ENCODE data around the gene ST3GAL5. TPM values are rescaled to one million over a fixed set of nuclear protein-coding genes. Genes with fewer than 3 reads are reported as not detected.
"Not testable (repeated sequence)": the region's sequence is repeated elsewhere in the genome, so short reads cannot be mapped to it uniquely, and the experiment has no call there.

Gene ST3GAL5
- total RNA-seq, 4 donors from 2014 or later, result 12.6 to 26.0 (median 21.8) TPM

DNA sequence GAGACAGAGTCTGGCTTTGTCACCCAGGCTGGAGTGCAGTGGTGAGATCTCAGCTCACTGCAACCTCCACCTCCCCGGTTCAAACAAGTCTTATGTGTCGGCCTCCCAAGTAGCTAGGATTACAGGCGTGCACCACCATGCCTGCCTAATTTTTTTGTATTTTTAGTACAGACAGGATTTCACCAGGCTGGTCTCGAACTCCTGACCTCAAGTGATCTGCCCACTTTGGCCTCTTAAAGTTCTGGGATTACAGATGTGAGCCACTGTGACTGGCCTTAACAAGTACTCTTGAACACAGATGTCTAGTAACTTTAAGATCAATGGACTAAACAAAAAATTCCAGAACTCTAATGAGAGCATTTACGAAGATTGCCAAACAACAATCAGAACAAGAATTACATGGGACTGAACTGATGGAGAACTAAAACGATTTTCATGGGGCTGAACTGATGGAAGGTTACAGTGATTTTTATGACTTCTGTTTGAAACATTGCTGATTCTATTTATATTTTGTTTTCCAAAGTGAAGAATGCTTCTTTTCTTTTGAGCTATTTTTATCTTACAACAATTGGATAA is 46.5 kb upstream of the ST3GAL5 start:
- TF ChIP-seq POLR2A (IDR thresholded peaks at IDR 0.05) (no peak), CTCF (IDR thresholded peaks at IDR 0.05 in 4 of 5, conservative IDR thresholded peaks at IDR 0.05 in 1 of 5) (no peak)
- DNase-seq (no peak), ATAC-seq (no peak)
- Histone ChIP-seq H3K27me3 (no peaks in the 10 kb centered on the region), H3K27ac (no peak overlapping the region), H3K4me1 (peaks cover under 1 to 11% of the 10 kb centered on the region in 2 donors), H3K9me3 (no peaks in the 10 kb centered on the region), H3K4me3 (no peak overlapping the region), H3K36me3 (no peaks in the 10 kb centered on the region)
- intact Hi-C loops (cut with DNase I; ENCODE audit: low total_unique reads) (no loop called here), in situ Hi-C loops (cut with MboI; ENCODE audit: low sequenced_read_pairs in 4 of 4) (no loop called here)

- DNase-seq (no peak), ATAC-seq (peak; percentile 27 to 60)
- Histone ChIP-seq H3K4me1 (peaks cover 4 to 11% of the 10 kb centered on the region in 2 donors), H3K4me3 (no peak overlapping the region), H3K27ac (peak overlapping the region in 3 of 4 donors; percentile 14 to 41 (median 14)), H3K9me3 (no peaks in the 10 kb centered on the region), H3K27me3 (no peaks in the 10 kb centered on the region), H3K36me3 (no peaks in the 10 kb centered on the region)
- in situ Hi-C loops (cut with MboI; ENCODE audit: low sequenced_read_pairs in 4 of 4), result no loop called here
- TF ChIP-seq CTCF (IDR thresholded peaks at IDR 0.05 in 4 of 5, conservative IDR thresholded peaks at IDR 0.05 in 1 of 5), result no peak
- TF ChIP-seq POLR2A (IDR thresholded peaks at IDR 0.05), result no peak
- intact Hi-C loops (cut with DNase I; ENCODE audit: low total_unique reads), result no loop called here
These were observed 45.2 kb upstream of the ST3GAL5 start for GRCh38 chr2:85933753-85934594.

DNA sequence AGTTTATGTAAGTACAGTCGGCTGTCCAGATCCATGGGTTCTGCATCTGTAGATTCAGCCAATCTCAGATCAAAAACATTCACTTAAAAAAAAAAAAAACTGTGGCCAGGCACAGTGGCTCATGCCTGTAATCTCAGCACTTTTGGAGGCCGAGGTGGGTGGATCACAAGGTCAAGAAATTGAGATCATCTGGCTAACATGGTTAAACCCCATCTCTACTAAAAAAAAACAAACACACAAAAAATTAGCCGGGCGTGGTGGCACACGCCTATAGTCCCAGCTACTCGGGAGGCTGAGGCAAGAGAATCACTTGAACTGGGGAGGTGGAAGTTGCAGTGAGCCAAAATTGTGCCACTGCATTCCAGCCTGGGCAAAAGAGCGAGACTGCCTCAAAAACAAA is 42.4 kb upstream of the ST3GAL5 start:
- ATAC-seq; H3K9me3 ChIP-seq; intact Hi-C loops (cut with DNase I; ENCODE audit: low total_unique reads); in situ Hi-C loops (cut with MboI; ENCODE audit: low sequenced_read_pairs in 4 of 4); H3K4me3 ChIP-seq; DNase-seq; H3K27me3 ChIP-seq; H3K4me1 ChIP-seq; H3K36me3 ChIP-seq: not testable (repeated sequence)
- H3K27ac ChIP-seq, result peak overlapping the region in 2 of 4 donors; percentile 8 to 52

- intact Hi-C loops (cut with DNase I; ENCODE audit: low total_unique reads), result no loop called here
- no peak overlapping the region for H3K4me3 ChIP-seq
- no peaks in the 10 kb centered on the region for H3K27me3 ChIP-seq
- H3K36me3 ChIP-seq, result no peaks in the 10 kb centered on the region
- ATAC-seq (peak; percentile 50 to 56), DNase-seq (no peak)
- no peak for TF ChIP-seq POLR2A (IDR thresholded peaks at IDR 0.05)
- TF ChIP-seq CTCF (IDR thresholded peaks at IDR 0.05 in 4 of 5, conservative IDR thresholded peaks at IDR 0.05 in 1 of 5), result no peak
- H3K4me1 ChIP-seq, result peaks cover 5 to 11% of the 10 kb centered on the region in 2 donors
- in situ Hi-C loops (cut with MboI; ENCODE audit: low sequenced_read_pairs in 4 of 4), result no loop called here
- H3K9me3 ChIP-seq, result no peaks in the 10 kb centered on the region
- peak overlapping the region; percentile 8 to 52 (median 18) for H3K27ac ChIP-seq
These were observed 41.6 kb upstream of the ST3GAL5 start for GRCh38 chr2:85930129-85931124.
